ENCODE measurements around the gene FYN. TPM values are rescaled to one million over a fixed set of nuclear protein-coding genes. Genes with fewer than 3 reads are reported as not detected.

Gene FYN
- total RNA-seq, 1 experiment from 2014 or later, result 34.3 TPM

- ChIA-PET POLR2A (ENCODE audit: low non-redundant PET) (no interaction called here), CTCF (no interaction called here)
- H3K27ac ChIP-seq (ENCODE audit: low read depth, low read length, poor library complexity, severe bottlenecking), result no peak overlapping the region
- H3K36me3 ChIP-seq (ENCODE audit: insufficient read depth, low read length, poor library complexity, severe bottlenecking), result no peaks in the 10 kb centered on the region
- no peak for DNase-seq (ENCODE audit: low spot score)
- no peaks in the 10 kb centered on the region for H3K27me3 ChIP-seq (replicated peaks; ENCODE audit: insufficient read depth, low read depth, low read length, poor library complexity)
- no peak for TF ChIP-seq EZH2 (IDR thresholded peaks at IDR 0.05; ENCODE audit: borderline replicate concordance, low read depth, low read length, poor library complexity, severe bottlenecking)
- no peak for TF ChIP-seq CTCF (conservative IDR thresholded peaks at IDR 0.05; ENCODE audit: low read depth, low read length)
- no peak overlapping the region for H3K4me3 ChIP-seq (ENCODE audit: low read depth, low read length, poor library complexity, severe bottlenecking)
- BruUV-seq (replicated peaks), result no TSS peak
- intact Hi-C loops (cut with micrococcal nuclease; ENCODE audit: unreplicated experiment), result no loop called here
- H3K9me3 ChIP-seq (ENCODE audit: low read depth, low read length, poor library complexity, severe bottlenecking), result no peaks in the 10 kb centered on the region
- H3K4me1 ChIP-seq (ENCODE audit: insufficient read depth, low read length, poor library complexity, severe bottlenecking), result no peaks in the 10 kb centered on the region
Observed at GRCh38 chr6:111769365-111770152, 103.7 kb downstream of the FYN start.

- Histone ChIP-seq H3K4me1 (ENCODE audit: insufficient read depth, low read length, poor library complexity, severe bottlenecking) (no peaks in the 10 kb centered on the region), H3K27ac (ENCODE audit: low read depth, low read length, poor library complexity, severe bottlenecking) (no peak overlapping the region), H3K27me3 (replicated peaks; ENCODE audit: insufficient read depth, low read depth, low read length, poor library complexity) (no peaks in the 10 kb centered on the region), H3K9me3 (ENCODE audit: low read depth, low read length, poor library complexity, severe bottlenecking) (no peaks in the 10 kb centered on the region), H3K4me3 (ENCODE audit: low read depth, low read length, poor library complexity, severe bottlenecking) (no peak overlapping the region), H3K36me3 (ENCODE audit: insufficient read depth, low read length, poor library complexity, severe bottlenecking) (no peaks in the 10 kb centered on the region)
- POLR2A ChIA-PET (ENCODE audit: low non-redundant PET), result no interaction called here
- intact Hi-C loops (cut with micrococcal nuclease; ENCODE audit: unreplicated experiment), result no loop called here
- TF ChIP-seq EZH2 (IDR thresholded peaks at IDR 0.05; ENCODE audit: borderline replicate concordance, low read depth, low read length, poor library complexity, severe bottlenecking) (no peak), CTCF (conservative IDR thresholded peaks at IDR 0.05; ENCODE audit: low read depth, low read length) (no peak)
- no peak for DNase-seq (ENCODE audit: low spot score)
- CTCF ChIA-PET, result no interaction called here
- no TSS peak for BruUV-seq (replicated peaks)
Observed at GRCh38 chr6:111768431-111768770, 104.9 kb downstream of the FYN start.

GRCh38 chr6:111767752-111768430 is 105.4 kb downstream of the FYN start:
- POLR2A ChIA-PET (ENCODE audit: low non-redundant PET), result no interaction called here
- no peak for DNase-seq (ENCODE audit: low spot score)
- TF ChIP-seq EZH2 (IDR thresholded peaks at IDR 0.05; ENCODE audit: borderline replicate concordance, low read depth, low read length, poor library complexity, severe bottlenecking) (no peak), CTCF (conservative IDR thresholded peaks at IDR 0.05; ENCODE audit: low read depth, low read length) (no peak)
- Histone ChIP-seq H3K9me3 (ENCODE audit: low read depth, low read length, poor library complexity, severe bottlenecking) (no peaks in the 10 kb centered on the region), H3K36me3 (ENCODE audit: insufficient read depth, low read length, poor library complexity, severe bottlenecking) (no peaks in the 10 kb centered on the region), H3K27me3 (replicated peaks; ENCODE audit: insufficient read depth, low read depth, low read length, poor library complexity) (no peaks in the 10 kb centered on the region), H3K27ac (ENCODE audit: low read depth, low read length, poor library complexity, severe bottlenecking) (no peak overlapping the region), H3K4me1 (ENCODE audit: insufficient read depth, low read length, poor library complexity, severe bottlenecking) (no peaks in the 10 kb centered on the region), H3K4me3 (ENCODE audit: low read depth, low read length, poor library complexity, severe bottlenecking) (no peak overlapping the region)
- CTCF ChIA-PET, result no interaction called here
- intact Hi-C loops (cut with micrococcal nuclease; ENCODE audit: unreplicated experiment), result no loop called here
- BruUV-seq (replicated peaks), result no TSS peak
